ENCODE results near the gene KRTAP5-3. TPM values are rescaled to one million over a fixed set of nuclear protein-coding genes. Genes with fewer than 3 reads are reported as not detected.
"Not testable (repeated sequence)": the region's sequence is repeated elsewhere in the genome, so short reads cannot be mapped to it uniquely, and the experiment has no call there.

Gene KRTAP5-3
- total and polyA plus RNA-seq, 2 of the 13 experiments (the other 11 are each of a cell fraction or from before 2014, with no cell fraction given), result not detected

GRCh38 chr11:1589191-1589963, 18.9 kb downstream of the KRTAP5-3 start:
- not testable (repeated sequence) for H2AFZ ChIP-seq (ENCODE audit: low read length); H3K79me2 ChIP-seq (ENCODE audit: insufficient read depth, low read length); TF ChIP-seq EP300 (CRISPR knock-in tag; IDR thresholded peaks at IDR 0.05; ENCODE audit: borderline replicate concordance); FOXP1 (IDR thresholded peaks at IDR 0.05); FOXA1 (IDR thresholded peaks at IDR 0.05)
- POLR2A ChIA-PET, result interaction anchor here (0.7 to 1.1 kb wide), 4 partner anchors 15 to 399 kb away, joined by 3 to 5 read pairs (median 3); no protein-coding TSS in a partner anchor
- TF ChIP-seq GABPB1 (CRISPR knock-in tag; IDR thresholded peaks at IDR 0.05) (peak; percentile 34; the same call in 1 of the 2 replicates), ELF1 (CRISPR knock-in tag; IDR thresholded peaks at IDR 0.05) (peak; percentile 35; the same call in 1 of the 2 replicates), RARA (CRISPR knock-in tag; IDR thresholded peaks at IDR 0.05) (0 out of 2 replicates have a peak, but pooled peaks have one; percentile 6), EP300 (IDR thresholded peaks at IDR 0.05; ENCODE audit: low read depth in 2 of 2, low read length in 2 of 2) (peak in 1 of 2 experiments; percentile 8; a peak in 1 of 4 replicates), CEBPB (IDR thresholded peaks at IDR 0.05; ENCODE audit: borderline replicate concordance, low read depth, low read length) (peak; percentile 41; the same call in 1 of the 2 replicates), ZSCAN9 (CRISPR knock-in tag; IDR thresholded peaks at IDR 0.05; ENCODE audit: borderline replicate concordance) (0 out of 2 replicates have a peak, but pooled peaks have one; percentile 18), ETV5 (CRISPR knock-in tag; IDR thresholded peaks at IDR 0.05; ENCODE audit: borderline replicate concordance) (peak; percentile 85; the same call in 1 of the 2 replicates), ARID5B (CRISPR knock-in tag; IDR thresholded peaks at IDR 0.05) (peak; percentile 21; the same call in 1 of the 2 replicates), KAT8 (CRISPR knock-in tag; IDR thresholded peaks at IDR 0.05) (peak; percentile 49; the same call in 1 of the 2 replicates), FOXP1 (CRISPR knock-in tag; IDR thresholded peaks at IDR 0.05) (peak; percentile 50), FOXA1 (CRISPR knock-in tag; IDR thresholded peaks at IDR 0.05) (0 out of 2 replicates have a peak, but pooled peaks have one; percentile 10), SALL1 (CRISPR knock-in tag; IDR thresholded peaks at IDR 0.05) (0 out of 2 replicates have a peak, but pooled peaks have one; percentile 22), ELF3 (CRISPR knock-in tag; IDR thresholded peaks at IDR 0.05) (peak; percentile 79), GATAD2A (CRISPR knock-in tag; IDR thresholded peaks at IDR 0.05) (peak; percentile 43; the same call in 1 of the 2 replicates)
- TF ChIP-seq, protein P1, sequence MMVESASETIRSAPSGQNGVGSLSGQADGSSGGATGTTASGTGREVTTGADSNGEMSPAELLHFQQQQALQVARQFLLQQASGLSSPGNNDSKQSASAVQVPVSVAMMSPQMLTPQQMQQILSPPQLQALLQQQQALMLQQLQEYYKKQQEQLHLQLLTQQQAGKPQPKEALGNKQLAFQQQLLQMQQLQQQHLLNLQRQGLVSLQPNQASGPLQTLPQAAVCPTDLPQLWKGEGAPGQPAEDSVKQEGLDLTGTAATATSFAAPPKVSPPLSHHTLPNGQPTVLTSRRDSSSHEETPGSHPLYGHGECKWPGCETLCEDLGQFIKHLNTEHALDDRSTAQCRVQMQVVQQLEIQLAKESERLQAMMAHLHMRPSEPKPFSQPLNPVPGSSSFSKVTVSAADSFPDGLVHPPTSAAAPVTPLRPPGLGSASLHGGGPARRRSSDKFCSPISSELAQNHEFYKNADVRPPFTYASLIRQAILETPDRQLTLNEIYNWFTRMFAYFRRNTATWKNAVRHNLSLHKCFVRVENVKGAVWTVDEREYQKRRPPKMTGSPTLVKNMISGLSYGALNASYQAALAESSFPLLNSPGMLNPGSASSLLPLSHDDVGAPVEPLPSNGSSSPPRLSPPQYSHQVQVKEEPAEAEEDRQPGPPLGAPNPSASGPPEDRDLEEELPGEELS (CRISPR knock-in tag; IDR thresholded peaks at IDR 0.05), result peak; percentile 54
- TF ChIP-seq, protein P2, sequence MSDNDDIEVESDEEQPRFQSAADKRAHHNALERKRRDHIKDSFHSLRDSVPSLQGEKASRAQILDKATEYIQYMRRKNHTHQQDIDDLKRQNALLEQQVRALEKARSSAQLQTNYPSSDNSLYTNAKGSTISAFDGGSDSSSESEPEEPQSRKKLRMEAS (IDR thresholded peaks at IDR 0.05), result peak; percentile 24; the same call in 1 of the 2 replicates

More at GRCh38 chr11:1589191-1589963, 18.9 kb downstream of the KRTAP5-3 start:
- H3K27ac ChIP-seq (ENCODE audit: extremely low read length, insufficient read depth, low read length); in situ Hi-C loops (cut with HindIII; ENCODE audit: extremely low pct_ligation_motif_present, low pct_unique_long_range_greater_than_20kb); H3K4me3 ChIP-seq (replicated peaks in 1 of 3; ENCODE audit: insufficient read depth in 1 of 3, low read depth in 2 of 3, low read length in 3 of 3); ATAC-seq; BruUV-seq (replicated peaks); H3K9ac ChIP-seq (ENCODE audit: insufficient read depth, low read depth, low read length); H3K27me3 ChIP-seq (ENCODE audit: control insufficient read depth in 1 of 2, insufficient read depth in 2 of 2, low read length in 2 of 2); H4K20me1 ChIP-seq (ENCODE audit: insufficient read depth, low read length); intact Hi-C loops (cut with micrococcal nuclease; ENCODE audit: unreplicated experiment); H3K9me3 ChIP-seq (ENCODE audit: low read length); CTCF ChIA-PET (ENCODE audit: low intra/inter-chr PET ratio, low total read pairs); H3K36me3 ChIP-seq (replicated peaks in 1 of 2; ENCODE audit: control insufficient read depth in 1 of 2, insufficient read depth in 2 of 2, low read length in 2 of 2); FAIRE-seq: not testable (repeated sequence)
- peak overlapping the region; percentile 51 for H3K4me2 ChIP-seq (ENCODE audit: low read depth, low read length)
- 0 out of 2 replicates have a peak, but pooled peaks cover 14% of the 10 kb centered on the region for H3K4me1 ChIP-seq (ENCODE audit: insufficient read depth, low read length)
- DNase-seq (ENCODE audit: low spot score), result peak; percentile 40
- WGBS (ENCODE audit: low lambda C conversion rate), result 4% methylated on average over 8 of the region's 10 CpGs
